Measurements from ENCODE around the gene THAP9. TPM values are rescaled to one million over a fixed set of nuclear protein-coding genes. Genes with fewer than 3 reads are reported as not detected.

The THAP9 gene, protein sequence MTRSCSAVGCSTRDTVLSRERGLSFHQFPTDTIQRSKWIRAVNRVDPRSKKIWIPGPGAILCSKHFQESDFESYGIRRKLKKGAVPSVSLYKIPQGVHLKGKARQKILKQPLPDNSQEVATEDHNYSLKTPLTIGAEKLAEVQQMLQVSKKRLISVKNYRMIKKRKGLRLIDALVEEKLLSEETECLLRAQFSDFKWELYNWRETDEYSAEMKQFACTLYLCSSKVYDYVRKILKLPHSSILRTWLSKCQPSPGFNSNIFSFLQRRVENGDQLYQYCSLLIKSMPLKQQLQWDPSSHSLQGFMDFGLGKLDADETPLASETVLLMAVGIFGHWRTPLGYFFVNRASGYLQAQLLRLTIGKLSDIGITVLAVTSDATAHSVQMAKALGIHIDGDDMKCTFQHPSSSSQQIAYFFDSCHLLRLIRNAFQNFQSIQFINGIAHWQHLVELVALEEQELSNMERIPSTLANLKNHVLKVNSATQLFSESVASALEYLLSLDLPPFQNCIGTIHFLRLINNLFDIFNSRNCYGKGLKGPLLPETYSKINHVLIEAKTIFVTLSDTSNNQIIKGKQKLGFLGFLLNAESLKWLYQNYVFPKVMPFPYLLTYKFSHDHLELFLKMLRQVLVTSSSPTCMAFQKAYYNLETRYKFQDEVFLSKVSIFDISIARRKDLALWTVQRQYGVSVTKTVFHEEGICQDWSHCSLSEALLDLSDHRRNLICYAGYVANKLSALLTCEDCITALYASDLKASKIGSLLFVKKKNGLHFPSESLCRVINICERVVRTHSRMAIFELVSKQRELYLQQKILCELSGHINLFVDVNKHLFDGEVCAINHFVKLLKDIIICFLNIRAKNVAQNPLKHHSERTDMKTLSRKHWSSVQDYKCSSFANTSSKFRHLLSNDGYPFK
- 4.7 TPM in 2 replicates for total RNA-seq

DNA sequence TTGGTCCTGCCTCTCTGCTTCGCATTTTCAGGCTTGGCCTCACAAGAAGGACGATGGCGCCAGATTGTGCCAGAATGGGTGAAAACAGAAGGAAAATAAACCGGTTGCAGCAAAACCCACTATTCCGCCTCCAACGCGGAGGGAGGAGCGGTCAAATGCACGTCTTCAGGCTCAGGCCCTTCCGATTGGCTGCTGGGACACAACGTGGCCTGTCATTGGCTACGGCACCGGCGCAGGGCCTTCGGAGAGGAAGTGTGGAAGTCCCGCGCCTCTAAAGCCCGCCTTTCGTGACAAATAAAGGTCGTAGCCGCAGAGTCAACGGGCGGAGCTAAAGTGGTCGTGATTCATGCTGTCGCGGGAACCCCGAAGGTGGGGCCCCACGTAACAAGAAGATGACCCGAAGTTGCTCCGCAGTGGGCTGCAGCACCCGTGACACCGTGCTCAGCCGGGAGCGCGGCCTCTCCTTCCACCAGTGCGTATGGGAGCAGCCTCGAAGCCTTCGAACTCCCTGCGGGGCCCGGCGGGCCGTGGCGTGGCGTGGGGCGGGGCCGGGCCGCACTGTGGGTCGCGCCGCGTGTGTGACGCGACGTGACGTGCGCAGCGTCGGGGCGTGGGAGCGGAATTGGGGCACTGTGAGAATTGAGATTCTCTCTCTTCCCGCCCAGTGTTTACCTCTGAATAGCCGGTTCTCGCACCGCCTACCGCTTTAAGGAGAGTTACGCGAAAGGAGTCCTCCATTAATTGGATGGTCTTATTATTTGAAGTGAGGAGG, at the start of gene THAP9:
THAP9 (plus strand) TSS at position 325 of the 772 bp plus-strand sequence; CDS start at position 393, 68 bp downstream.

DNA sequence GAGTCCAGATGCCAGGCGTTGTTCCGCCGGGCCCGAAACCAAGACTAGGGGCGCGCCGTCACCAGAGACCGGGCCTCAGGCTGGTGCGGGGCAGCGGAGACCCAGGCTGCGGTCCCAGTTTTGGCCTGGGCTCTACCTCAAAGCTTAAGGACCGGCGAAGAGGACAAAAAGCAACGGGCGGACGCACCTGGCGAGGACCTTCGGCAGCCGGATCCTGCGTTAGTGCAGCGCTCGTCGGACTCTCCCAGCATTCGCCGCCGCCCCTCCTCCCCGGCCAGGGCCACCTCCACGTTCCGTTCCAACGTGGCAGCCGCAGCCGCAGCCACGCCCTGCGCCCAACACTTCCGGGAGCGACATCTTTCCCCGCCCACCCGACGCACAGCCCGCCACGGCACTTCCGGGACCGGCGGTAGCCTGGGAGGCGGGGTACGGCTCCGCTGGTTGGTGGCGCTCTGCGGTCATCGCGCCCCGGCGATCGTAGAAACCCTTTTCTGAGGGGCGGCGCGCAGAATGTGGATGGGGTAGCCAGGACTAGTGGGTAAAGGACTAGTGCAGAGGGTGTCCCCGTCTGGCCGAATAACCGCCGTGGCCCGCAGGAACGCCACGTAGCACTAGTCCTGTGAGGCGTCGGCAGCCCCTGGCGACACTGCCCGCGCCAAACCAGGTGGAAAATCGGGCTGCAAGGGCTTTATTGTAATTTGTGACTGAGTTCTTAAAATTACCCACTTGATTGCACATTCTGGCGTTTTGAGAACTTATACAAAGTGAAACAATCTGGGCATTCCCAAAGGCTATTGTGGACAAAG, 9.4 kb upstream of the THAP9 start, which contains the start of gene SEC31A:
SEC31A (minus strand) TSS at position 253 of the 806 bp plus-strand sequence. CDS start 9,217 bp downstream, outside the sequence.

Other genes starting within 250 kb of the THAP9 start
- gene SCD5, start 101.9 kb upstream of the THAP9 start, total RNA-seq, result 9.5 and 12.9 TPM in 2 replicates
- 314 and 324 TPM in 2 replicates for gene SEC31A, start 9.6 kb upstream of the THAP9 start, total RNA-seq
- 8.9 and 12.8 TPM in 2 replicates for gene LIN54, start 110.1 kb downstream of the THAP9 start, total RNA-seq
- gene COPS4, start 134.4 kb downstream of the THAP9 start, total RNA-seq, result 75.0 and 88.5 TPM in 2 replicates
- gene PLAC8, start 214.0 kb downstream of the THAP9 start, total RNA-seq, result under 0.01 and 0.28 TPM in 2 replicates

All from smooth muscle cell of bladder (primary cell).